ENCODE measurements around the gene STK39. TPM values are rescaled to one million over a fixed set of nuclear protein-coding genes. Genes with fewer than 3 reads are reported as not detected.
"Not testable (repeated sequence)": the region's sequence is repeated elsewhere in the genome, so short reads cannot be mapped to it uniquely, and the experiment has no call there.

Gene STK39
- total RNA-seq, 1 donor from 2014 or later: 15.7 TPM

- H3K4me3 ChIP-seq (ENCODE audit: low read length in 3 of 3); H3K4me1 ChIP-seq (ENCODE audit: control insufficient read depth in 3 of 3, insufficient read depth in 3 of 3, low read length in 3 of 3); H3K27ac ChIP-seq (ENCODE audit: low read depth, low read length); H3K36me3 ChIP-seq (ENCODE audit: control insufficient read depth in 3 of 3, insufficient read depth in 3 of 3, low read length in 3 of 3); H3K9ac ChIP-seq (ENCODE audit: low read depth in 1 of 3, low read length in 3 of 3); H3K27me3 ChIP-seq (ENCODE audit: control insufficient read depth in 3 of 3, insufficient read depth in 3 of 3, low read length in 3 of 3); H3K9me3 ChIP-seq (ENCODE audit: control insufficient read depth in 3 of 3, low read length in 3 of 3): not testable (repeated sequence)
These were observed 205.1 kb downstream of the STK39 start for GRCh38 chr2:168042127-168042824.

GRCh38 chr2:168039881-168040280, 207.5 kb downstream of the STK39 start:
- Histone ChIP-seq H3K27ac (ENCODE audit: low read depth, low read length) (no peak overlapping the region), H3K4me3 (ENCODE audit: low read length in 3 of 3) (no peak overlapping the region), H3K27me3 (ENCODE audit: control insufficient read depth in 3 of 3, insufficient read depth in 3 of 3, low read length in 3 of 3) (no peaks in the 10 kb centered on the region), H3K9me3 (ENCODE audit: control insufficient read depth in 3 of 3, low read length in 3 of 3) (no peaks in the 10 kb centered on the region), H3K36me3 (ENCODE audit: control insufficient read depth in 3 of 3, insufficient read depth in 3 of 3, low read length in 3 of 3) (no peaks in the 10 kb centered on the region), H3K4me1 (ENCODE audit: control insufficient read depth in 3 of 3, insufficient read depth in 3 of 3, low read length in 3 of 3) (no peaks in the 10 kb centered on the region), H3K9ac (ENCODE audit: low read depth in 1 of 3, low read length in 3 of 3) (no peak overlapping the region)

GRCh38 chr2:168037778-168038177, 209.6 kb downstream of the STK39 start:
- H3K9me3 ChIP-seq (ENCODE audit: control insufficient read depth in 3 of 3, low read length in 3 of 3): no peaks in the 10 kb centered on the region
- no peak overlapping the region for H3K9ac ChIP-seq (ENCODE audit: low read depth in 1 of 3, low read length in 3 of 3)
- H3K27ac ChIP-seq (ENCODE audit: low read depth, low read length): no peak overlapping the region
- no peak overlapping the region for H3K4me3 ChIP-seq (ENCODE audit: low read length in 3 of 3)
- H3K36me3 ChIP-seq (ENCODE audit: control insufficient read depth in 3 of 3, insufficient read depth in 3 of 3, low read length in 3 of 3): no peaks in the 10 kb centered on the region
- H3K4me1 ChIP-seq (ENCODE audit: control insufficient read depth in 3 of 3, insufficient read depth in 3 of 3, low read length in 3 of 3): no peaks in the 10 kb centered on the region
- no peaks in the 10 kb centered on the region for H3K27me3 ChIP-seq (ENCODE audit: control insufficient read depth in 3 of 3, insufficient read depth in 3 of 3, low read length in 3 of 3)

- no peaks in the 10 kb centered on the region for H3K9me3 ChIP-seq (ENCODE audit: control insufficient read depth in 3 of 3, low read length in 3 of 3)
- H3K4me3 ChIP-seq (ENCODE audit: low read length in 3 of 3): no peak overlapping the region
- no peaks in the 10 kb centered on the region for H3K27me3 ChIP-seq (ENCODE audit: control insufficient read depth in 3 of 3, insufficient read depth in 3 of 3, low read length in 3 of 3)
- H3K9ac ChIP-seq (ENCODE audit: low read depth in 1 of 3, low read length in 3 of 3): no peak overlapping the region
- H3K36me3 ChIP-seq (ENCODE audit: control insufficient read depth in 3 of 3, insufficient read depth in 3 of 3, low read length in 3 of 3): no peaks in the 10 kb centered on the region
- no peak overlapping the region for H3K27ac ChIP-seq (ENCODE audit: low read depth, low read length)
- no peaks in the 10 kb centered on the region for H3K4me1 ChIP-seq (ENCODE audit: control insufficient read depth in 3 of 3, insufficient read depth in 3 of 3, low read length in 3 of 3)
These were observed 211.9 kb downstream of the STK39 start for GRCh38 chr2:168035458-168035857.

- Histone ChIP-seq H3K9ac (ENCODE audit: low read depth in 1 of 3, low read length in 3 of 3) (no peak overlapping the region), H3K9me3 (ENCODE audit: control insufficient read depth in 3 of 3, low read length in 3 of 3) (no peaks in the 10 kb centered on the region), H3K27ac (ENCODE audit: low read depth, low read length) (no peak overlapping the region), H3K4me1 (ENCODE audit: control insufficient read depth in 3 of 3, insufficient read depth in 3 of 3, low read length in 3 of 3) (no peaks in the 10 kb centered on the region), H3K27me3 (ENCODE audit: control insufficient read depth in 3 of 3, insufficient read depth in 3 of 3, low read length in 3 of 3) (no peaks in the 10 kb centered on the region), H3K36me3 (ENCODE audit: control insufficient read depth in 3 of 3, insufficient read depth in 3 of 3, low read length in 3 of 3) (no peaks in the 10 kb centered on the region), H3K4me3 (ENCODE audit: low read length in 3 of 3) (no peak overlapping the region)
These were observed 212.8 kb downstream of the STK39 start for GRCh38 chr2:168034616-168035015.

GRCh38 chr2:168033966-168034365, 213.4 kb downstream of the STK39 start:
- H3K27me3 ChIP-seq (ENCODE audit: control insufficient read depth in 3 of 3, insufficient read depth in 3 of 3, low read length in 3 of 3): no peaks in the 10 kb centered on the region
- no peak overlapping the region for H3K27ac ChIP-seq (ENCODE audit: low read depth, low read length)
- H3K36me3 ChIP-seq (ENCODE audit: control insufficient read depth in 3 of 3, insufficient read depth in 3 of 3, low read length in 3 of 3): no peaks in the 10 kb centered on the region
- H3K9me3 ChIP-seq (ENCODE audit: control insufficient read depth in 3 of 3, low read length in 3 of 3): no peaks in the 10 kb centered on the region
- H3K4me3 ChIP-seq (ENCODE audit: low read length in 3 of 3): no peak overlapping the region
- H3K4me1 ChIP-seq (ENCODE audit: control insufficient read depth in 3 of 3, insufficient read depth in 3 of 3, low read length in 3 of 3): no peaks in the 10 kb centered on the region
- no peak overlapping the region for H3K9ac ChIP-seq (ENCODE audit: low read depth in 1 of 3, low read length in 3 of 3)

- no peaks in the 10 kb centered on the region for H3K9me3 ChIP-seq (ENCODE audit: control insufficient read depth in 3 of 3, low read length in 3 of 3)
- H3K4me1 ChIP-seq (ENCODE audit: control insufficient read depth in 3 of 3, insufficient read depth in 3 of 3, low read length in 3 of 3): no peaks in the 10 kb centered on the region
- H3K4me3 ChIP-seq (ENCODE audit: low read length in 3 of 3): no peak overlapping the region
- no peaks in the 10 kb centered on the region for H3K36me3 ChIP-seq (ENCODE audit: control insufficient read depth in 3 of 3, insufficient read depth in 3 of 3, low read length in 3 of 3)
- no peaks in the 10 kb centered on the region for H3K27me3 ChIP-seq (ENCODE audit: control insufficient read depth in 3 of 3, insufficient read depth in 3 of 3, low read length in 3 of 3)
- H3K27ac ChIP-seq (ENCODE audit: low read depth, low read length): no peak overlapping the region
- no peak overlapping the region for H3K9ac ChIP-seq (ENCODE audit: low read depth in 1 of 3, low read length in 3 of 3)
These were observed 215.3 kb downstream of the STK39 start for GRCh38 chr2:168032091-168032490.

GRCh38 chr2:168030862-168031624, 216.4 kb downstream of the STK39 start:
- no peaks in the 10 kb centered on the region for H3K4me1 ChIP-seq (ENCODE audit: control insufficient read depth in 3 of 3, insufficient read depth in 3 of 3, low read length in 3 of 3)
- no peak overlapping the region for H3K4me3 ChIP-seq (ENCODE audit: low read length in 3 of 3)
- no peaks in the 10 kb centered on the region for H3K9me3 ChIP-seq (ENCODE audit: control insufficient read depth in 3 of 3, low read length in 3 of 3)
- no peak overlapping the region for H3K9ac ChIP-seq (ENCODE audit: low read depth in 1 of 3, low read length in 3 of 3)
- no peaks in the 10 kb centered on the region for H3K27me3 ChIP-seq (ENCODE audit: control insufficient read depth in 3 of 3, insufficient read depth in 3 of 3, low read length in 3 of 3)
- H3K27ac ChIP-seq (ENCODE audit: low read depth, low read length): no peak overlapping the region
- no peaks in the 10 kb centered on the region for H3K36me3 ChIP-seq (ENCODE audit: control insufficient read depth in 3 of 3, insufficient read depth in 3 of 3, low read length in 3 of 3)

GRCh38 chr2:168029071-168029470, 218.3 kb downstream of the STK39 start:
- Histone ChIP-seq H3K27ac (ENCODE audit: low read depth, low read length) (no peak overlapping the region), H3K36me3 (ENCODE audit: control insufficient read depth in 3 of 3, insufficient read depth in 3 of 3, low read length in 3 of 3) (no peaks in the 10 kb centered on the region), H3K9me3 (ENCODE audit: control insufficient read depth in 3 of 3, low read length in 3 of 3) (no peaks in the 10 kb centered on the region), H3K27me3 (ENCODE audit: control insufficient read depth in 3 of 3, insufficient read depth in 3 of 3, low read length in 3 of 3) (no peaks in the 10 kb centered on the region), H3K4me3 (ENCODE audit: low read length in 3 of 3) (no peak overlapping the region), H3K9ac (ENCODE audit: low read depth in 1 of 3, low read length in 3 of 3) (no peak overlapping the region), H3K4me1 (ENCODE audit: control insufficient read depth in 3 of 3, insufficient read depth in 3 of 3, low read length in 3 of 3) (no peaks in the 10 kb centered on the region)

GRCh38 chr2:168028362-168028761, 219.0 kb downstream of the STK39 start:
- H3K36me3 ChIP-seq (ENCODE audit: control insufficient read depth in 3 of 3, insufficient read depth in 3 of 3, low read length in 3 of 3): no peaks in the 10 kb centered on the region

More at GRCh38 chr2:168028362-168028761, 219.0 kb downstream of the STK39 start:
- Histone ChIP-seq H3K4me1 (ENCODE audit: control insufficient read depth in 3 of 3, insufficient read depth in 3 of 3, low read length in 3 of 3) (peaks cover 0 to 4% (median 0%) of the 10 kb centered on the region in 3 donors), H3K9me3 (ENCODE audit: control insufficient read depth in 3 of 3, low read length in 3 of 3) (no peaks in the 10 kb centered on the region), H3K9ac (ENCODE audit: low read depth in 1 of 3, low read length in 3 of 3) (no peak overlapping the region), H3K27me3 (ENCODE audit: control insufficient read depth in 3 of 3, insufficient read depth in 3 of 3, low read length in 3 of 3) (no peaks in the 10 kb centered on the region), H3K27ac (ENCODE audit: low read depth, low read length) (no peak overlapping the region), H3K4me3 (ENCODE audit: low read length in 3 of 3) (no peak overlapping the region)
